Lung microvascular endothelial cell (primary cell): ENCODE data around the gene C7orf57. TPM values are rescaled to one million over a fixed set of nuclear protein-coding genes. Genes with fewer than 3 reads are reported as not detected.

Experiments
- DNase-seq, 2 donors: peaks; one replicate each; pipeline versions ENCODE4 v3.0.0 to v3.0.0-alpha.2; 2010; ENCODE audit warnings: low read depth in 2 of 2
- total RNA-seq: library from RNA; depleted of rRNA; stranded (reverse); fragments of >200 nt; gene quantifications from 2 replicates; pipeline ENCODE4 v1.2.1, GENCODE V29; 2014

The C7orf57 gene
- total RNA-seq, 1 donor from 2014 or later: not detected

DNA sequence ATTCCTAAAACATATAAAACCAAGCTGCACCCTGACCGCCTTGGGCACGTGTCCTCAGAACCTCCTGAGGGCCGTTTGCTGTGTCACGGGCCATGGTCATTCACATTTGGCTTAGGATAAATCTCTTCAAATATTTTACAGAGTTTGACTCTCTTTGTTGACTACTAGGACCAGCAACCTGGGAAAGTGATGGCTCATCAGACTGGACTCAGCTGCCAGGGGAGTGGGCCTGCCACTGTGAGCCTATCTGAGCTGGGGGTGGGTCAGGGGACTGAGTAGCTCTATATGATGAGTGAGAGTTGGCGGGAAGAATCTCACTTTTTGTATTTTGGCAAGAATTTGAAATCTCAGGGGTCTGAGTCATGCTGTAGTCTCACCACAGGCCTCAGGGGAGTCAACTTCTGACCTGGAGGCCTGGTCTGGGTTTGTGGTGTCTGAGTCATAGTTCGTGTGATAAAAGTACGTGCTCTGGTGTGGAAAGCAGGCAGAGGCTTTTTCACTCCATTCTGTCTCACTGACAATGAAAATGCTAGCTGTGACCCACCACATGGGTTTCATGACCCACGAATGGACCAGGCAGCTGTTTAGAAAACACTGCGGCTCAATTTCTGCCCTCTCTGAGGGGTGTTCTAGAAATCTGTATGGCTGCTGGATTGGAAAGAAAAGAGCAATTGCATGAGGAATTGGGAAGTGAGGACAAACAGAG, 49.5 kb downstream of the C7orf57 start:
- DNase-seq: peak; percentile 56 to 97

DNA sequence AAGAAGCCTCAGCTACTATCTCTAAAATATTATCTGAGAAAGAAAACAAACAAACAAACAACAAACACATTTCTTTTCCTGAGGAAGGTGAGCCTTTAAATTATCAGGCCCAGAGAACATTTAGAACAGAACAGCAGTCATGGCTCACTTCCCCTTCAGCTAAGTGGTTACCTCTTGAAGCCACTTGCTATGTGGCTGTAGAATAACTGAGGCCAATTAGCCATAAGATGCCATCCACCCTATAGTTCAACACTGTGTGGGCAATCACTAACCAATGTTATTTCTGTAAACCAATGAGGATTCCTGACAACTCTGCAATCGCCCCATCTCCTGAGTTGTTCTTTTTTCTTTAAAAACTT, 50.1 kb downstream of the C7orf57 start:
- DNase-seq: no peak

DNA sequence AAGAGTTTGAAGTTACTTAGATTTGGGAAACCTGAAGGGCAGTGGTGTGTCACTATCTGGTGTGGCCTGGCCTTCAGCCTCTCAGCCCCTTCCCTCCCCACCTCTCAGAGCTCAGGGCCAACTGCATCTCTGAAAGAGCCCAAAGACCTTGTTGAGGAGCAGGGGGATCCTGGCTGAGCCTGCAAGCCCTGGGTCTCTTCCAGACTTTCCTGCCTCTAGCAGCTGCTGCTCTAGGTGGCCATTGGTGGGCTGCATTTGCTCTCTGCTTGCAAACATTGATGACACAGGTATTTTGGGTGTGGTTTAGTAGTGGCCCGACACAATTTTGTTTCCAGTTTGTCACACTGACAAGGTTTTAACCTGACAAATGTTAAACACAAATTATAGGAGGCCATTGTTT, 50.6 kb downstream of the C7orf57 start:
- DNase-seq: no peak

DNA sequence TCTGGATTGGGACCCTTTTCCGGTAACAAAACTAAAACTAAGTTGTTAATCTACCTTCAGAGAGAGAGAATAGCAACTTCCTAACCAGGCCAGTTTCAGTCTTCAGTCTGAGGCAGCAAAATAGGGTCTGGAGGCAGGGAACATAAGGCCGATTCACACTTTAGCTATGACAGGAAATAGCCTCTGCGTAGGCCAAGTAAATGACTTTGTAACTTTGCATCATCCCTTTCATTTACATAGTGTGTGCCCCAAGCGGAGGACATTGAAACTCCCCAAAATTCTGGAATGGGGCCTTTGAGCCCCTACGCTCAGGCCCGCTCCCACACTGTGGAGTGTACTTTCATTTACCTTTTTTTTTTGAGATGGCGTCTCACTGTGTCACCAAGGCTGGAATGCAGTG, 52.0 kb downstream of the C7orf57 start:
- DNase-seq: peak; percentile 34 to 80

DNA sequence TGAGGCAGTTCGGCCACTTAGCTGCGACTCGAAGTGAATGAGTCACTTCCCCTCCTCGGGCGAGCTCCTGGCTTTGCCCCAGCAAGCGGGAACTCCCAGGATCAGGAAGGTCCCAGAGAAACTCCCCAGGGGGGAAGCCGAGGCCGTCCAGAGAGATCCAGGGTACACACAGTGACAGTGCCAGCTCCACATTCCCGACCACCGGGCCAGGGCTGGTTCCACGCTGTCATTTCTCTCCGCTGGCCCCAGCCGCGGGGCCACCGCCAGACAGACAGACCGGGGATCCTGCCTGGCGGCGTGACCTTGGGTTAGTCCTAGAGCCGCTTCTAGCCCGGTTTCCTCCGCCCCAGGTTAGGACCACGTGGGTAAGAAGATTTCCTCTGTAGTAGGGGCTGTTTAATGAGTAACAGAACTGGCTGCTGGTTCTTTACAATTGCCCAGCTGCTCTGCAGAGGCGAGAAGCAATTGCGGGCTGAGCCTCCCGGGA, 53.3 kb downstream of the C7orf57 start:
- peak; percentile 58 to 95 for DNase-seq

DNA sequence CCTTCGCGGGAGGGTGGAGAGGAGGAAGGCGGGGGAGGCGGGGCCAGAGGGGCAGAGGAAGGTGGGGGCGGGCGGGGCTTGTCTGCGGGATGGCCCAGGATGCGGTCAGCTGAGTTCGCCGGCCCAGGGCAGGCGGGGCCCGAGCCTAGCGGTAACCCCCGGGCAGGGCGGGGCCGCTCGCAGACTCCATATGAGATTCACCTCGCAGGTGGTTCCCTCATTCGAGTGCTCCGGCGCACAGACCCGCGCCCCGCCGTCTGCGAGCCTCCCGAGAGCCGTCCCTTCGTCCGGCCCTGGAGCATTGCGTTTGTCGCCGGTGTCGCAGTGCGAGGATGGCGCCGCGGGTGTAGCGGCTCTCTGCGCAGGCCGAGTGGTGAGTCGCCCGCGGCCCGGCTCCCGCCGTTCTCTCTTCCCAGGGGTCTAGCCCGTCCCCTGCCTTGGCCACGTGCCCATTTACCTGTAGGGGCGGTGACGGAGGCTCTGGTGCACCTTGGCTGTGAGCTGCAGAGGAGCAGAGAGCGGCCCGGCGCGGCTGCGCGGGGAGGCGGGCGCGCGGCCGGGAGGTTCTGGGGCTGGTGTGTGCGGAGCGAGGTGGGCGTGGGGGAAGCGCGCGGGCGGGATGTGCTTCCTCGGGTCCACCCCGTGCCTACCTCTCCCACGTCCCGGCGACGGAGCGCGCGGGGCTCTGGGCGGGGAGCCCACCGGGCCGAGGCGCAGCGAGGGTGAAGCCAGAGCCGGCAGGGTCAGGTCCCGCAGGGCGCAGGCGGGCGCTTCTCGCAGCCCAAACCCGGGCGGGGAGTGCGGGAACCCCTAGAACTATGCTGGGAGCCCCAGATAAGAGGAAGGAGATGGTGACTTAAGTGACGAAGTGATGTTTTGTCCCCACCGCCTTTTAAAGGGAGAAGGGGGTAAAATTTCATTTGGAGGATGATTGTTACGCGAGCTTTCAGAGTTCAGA, 54.0 kb downstream of the C7orf57 start, which contains the start of gene UPP1:
TSS of gene UPP1 (plus strand) at position 220 of the 958 bp plus-strand sequence. CDS start 5,519 bp downstream, outside the sequence.
- DNase-seq: peak; percentile 53 to 66

DNA sequence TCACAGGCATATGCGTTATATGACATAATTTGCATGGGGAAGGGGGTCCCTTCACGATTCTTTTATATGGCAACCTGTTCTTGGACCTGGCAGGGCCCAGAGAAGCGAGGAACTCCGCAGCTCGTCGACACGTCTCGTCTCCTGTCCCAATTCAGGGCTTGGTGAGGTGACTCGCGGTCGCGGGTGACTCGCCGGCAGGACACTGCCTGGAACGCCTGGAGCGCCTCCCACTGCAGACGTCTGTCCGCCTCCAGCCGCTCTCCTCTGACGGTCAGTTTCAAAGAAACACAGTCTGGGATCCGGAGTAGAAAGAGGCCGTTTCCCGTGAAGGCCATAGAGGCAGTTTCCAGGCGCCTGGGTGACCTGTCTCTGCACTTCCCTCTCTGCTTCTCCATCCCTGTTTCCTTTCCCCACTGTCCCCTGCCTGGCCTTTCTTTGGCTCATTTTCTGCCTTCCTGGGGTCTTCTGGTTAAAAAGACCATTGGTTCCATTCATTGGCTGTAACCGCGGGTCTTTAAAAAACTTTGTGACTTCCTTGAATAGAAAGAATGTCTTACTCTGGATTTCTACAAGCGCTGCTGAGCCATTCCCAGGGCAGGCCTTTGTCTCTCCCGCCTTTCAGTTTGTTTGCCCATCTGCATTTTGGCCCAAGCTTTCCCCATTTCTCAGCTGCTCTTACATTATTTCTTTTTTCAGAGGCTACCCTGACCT, 54.9 kb downstream of the C7orf57 start:
- DNase-seq: peak; percentile 30 to 75

DNA sequence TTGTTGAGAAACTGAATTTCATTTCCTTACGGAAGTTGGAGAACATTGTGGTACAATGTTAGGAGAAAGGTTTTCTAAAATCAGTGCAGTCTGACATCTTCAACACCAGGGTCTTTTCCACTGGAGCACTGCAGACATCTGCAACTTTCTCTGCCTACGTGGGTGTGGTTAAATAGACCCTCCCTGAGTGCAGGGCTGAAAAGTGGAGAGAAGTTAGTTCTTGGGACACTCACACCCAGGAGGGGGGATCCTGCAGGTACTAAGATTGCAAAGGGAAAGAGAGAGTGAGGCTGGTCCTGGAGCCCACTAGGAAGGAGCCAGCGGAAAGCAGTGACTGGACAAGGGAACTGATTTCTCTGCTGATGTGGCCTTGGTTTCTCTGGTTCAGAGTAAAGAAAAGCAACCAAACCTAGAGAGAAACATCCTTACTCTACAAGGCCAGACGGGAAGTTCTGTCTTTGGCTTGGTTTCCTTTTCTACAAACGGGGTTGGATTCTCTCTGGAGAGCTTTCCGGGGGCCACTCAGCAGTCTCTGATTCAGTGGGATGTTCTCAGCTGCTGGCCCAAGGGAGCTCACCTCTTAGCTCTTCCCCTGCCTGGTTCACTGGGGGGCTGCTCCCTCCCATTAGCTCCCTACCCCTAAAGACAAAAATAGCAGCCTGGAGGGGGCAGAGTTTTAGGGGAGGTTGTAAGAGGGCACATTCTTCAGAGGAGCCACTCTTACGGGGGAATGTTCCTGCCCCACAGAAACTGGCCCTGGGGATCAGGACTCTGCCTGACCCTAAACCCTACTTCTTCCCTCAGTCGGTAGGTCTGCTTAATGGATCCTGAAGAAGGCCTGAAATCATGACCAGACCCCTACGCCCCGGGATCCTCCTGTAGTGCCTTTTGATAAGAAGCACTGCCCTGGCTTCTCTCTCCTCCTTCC, 56.4 kb downstream of the C7orf57 start:
- DNase-seq: peak in 1 of 2 donors; percentile 39

DNA sequence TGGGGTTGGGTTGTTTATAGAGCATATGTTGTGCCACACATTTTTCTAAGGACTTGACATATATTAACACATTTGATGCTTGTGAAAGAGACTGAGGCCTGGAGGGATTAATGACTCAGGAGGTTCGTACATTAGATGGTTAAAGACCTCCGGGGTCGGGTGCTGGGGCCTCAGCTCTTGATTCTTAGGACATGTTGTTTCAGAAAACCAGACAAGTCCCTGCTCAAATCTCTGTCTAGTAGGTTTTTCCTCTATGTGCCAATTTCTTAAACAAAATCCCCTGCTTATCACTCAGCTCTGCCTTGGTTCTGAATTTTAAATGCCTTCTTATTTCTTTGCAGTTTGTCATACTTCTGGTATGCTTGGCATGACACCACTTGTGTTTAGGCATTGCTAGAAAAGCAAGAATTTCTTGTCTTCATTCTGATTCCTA, 59.5 kb downstream of the C7orf57 start:
- no peak for DNase-seq

DNA sequence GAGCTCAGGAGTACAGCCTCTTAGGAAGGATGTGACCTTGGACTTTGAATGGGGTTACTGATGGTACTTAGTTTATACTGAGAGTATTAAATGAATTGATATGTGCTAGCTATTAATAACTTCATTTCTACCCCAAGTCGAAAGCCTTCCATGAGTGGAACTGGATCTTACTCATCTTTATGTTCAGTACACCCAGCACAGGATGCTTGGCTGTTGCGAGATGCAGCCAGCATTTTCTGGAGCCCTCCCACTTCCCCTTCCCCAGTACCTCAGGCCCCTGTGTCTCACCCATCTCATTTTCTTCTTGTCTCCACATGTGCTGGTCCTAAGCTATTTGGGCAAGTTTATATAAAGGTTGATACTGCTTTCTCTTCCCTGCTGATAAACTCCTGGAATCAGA, 60.9 kb downstream of the C7orf57 start:
- peak in 1 of 2 donors; percentile 50 for DNase-seq

DNA sequence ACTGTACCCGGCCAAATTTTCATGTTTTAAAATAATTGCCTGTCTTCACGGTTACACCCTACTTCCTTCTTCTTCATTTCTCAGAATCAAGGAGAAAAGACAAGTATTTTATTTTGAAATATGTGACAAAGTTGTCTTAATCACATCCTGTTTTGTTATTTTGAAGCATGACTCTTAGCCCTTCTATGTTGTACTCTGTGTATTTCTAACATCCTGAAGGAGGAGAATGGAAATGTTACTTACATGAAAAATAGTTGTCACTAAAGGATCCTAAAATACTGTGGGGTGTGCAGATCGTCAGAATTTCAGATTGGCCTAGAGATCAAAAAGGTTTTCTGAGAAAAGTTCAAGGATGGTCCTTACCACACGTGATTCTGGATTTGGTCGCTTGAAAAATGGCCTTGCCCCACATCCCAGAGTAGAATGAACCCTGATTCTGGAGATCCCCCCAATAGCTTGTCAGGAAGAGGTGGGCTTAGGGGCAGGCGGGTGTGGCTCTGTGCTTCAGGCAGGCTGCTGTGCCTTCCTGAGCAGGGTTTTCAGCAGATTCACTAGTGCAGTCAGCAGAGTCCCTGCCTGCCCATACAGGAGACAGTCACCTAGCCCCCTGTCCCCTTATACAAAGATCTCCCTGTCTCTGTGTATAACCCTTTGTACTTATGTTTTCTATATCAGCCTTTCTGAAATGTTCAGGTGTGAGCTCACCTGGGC, 62.3 kb downstream of the C7orf57 start:
- peak in 1 of 2 donors; percentile 57 for DNase-seq

DNA sequence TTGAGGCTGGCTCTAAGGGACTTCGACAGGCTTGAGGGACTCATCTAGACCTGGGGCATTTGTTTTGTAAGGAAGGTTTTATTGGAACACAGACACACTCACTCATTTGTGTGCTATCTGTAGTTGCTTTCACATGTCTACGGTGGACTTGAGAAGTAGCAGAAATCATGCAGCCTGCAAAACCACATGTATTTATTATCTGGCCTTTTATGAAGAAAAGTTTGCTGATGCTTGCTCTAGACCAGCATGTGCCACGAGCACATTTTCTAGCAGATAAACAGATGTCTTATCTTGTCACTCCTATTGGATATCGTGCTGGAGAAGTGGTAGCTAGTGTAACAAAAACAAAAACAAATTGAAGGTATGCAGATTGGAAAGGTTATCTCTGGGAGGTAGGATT, 63.5 kb downstream of the C7orf57 start:
- DNase-seq: no peak

DNA sequence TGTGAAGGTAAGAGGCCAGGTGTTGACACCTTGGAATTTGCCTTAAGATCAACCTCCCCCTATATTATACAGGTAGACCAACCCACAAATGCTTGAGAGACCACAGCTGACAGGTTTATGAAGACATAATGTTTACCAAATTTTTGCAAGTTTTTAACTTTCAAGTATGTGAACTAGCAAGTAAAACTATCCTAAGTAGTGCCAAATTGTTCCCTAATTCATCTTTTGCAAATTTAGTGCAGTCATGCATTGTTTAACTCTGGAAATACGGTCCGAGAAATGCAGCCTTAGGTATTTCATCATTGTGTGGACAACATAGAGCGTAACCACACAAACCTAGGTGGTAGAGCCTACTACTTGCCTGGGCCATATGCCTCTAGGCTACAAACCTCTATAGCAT, 64.4 kb downstream of the C7orf57 start:
- DNase-seq: no peak

DNA sequence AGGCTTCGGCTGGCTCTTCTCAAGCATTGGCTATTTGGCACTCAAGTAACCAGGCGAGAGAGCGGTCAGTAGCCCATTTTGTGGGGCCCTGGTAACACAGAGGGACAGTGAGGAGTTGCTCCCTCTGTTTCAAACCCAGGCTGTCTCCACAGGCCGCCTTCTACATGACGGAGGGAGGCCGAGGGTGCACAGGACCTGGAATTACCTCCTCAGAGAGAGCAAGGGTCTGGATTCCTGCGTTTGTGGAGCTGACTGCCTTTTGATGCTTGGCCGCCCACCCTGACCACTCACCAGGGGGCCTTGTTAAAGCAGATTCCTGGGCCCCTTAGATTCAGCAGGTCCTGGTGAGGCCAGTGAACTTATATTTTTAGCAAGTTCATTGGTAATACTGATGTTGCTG, 66.0 kb downstream of the C7orf57 start:
- DNase-seq: no peak

DNA sequence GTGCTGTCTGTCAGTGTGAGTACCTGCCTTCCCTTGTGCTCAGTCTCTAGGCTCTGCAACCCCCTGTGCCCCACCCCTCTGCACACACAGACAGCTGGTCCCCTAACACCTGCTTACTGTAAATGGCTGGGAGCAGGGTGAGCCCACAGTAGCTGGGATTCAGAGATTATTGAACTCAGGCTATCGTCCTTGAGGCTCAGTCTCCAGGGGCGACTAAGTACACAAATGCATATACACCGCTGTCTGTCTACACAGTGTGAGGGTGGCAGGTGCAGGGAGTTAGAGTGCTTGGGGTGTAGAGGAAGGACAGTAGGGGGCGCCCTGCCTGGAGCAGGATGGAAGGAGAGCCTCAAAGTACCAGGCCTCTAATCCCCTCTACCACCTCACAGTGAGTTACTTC, 66.6 kb downstream of the C7orf57 start:
- DNase-seq: no peak

DNA sequence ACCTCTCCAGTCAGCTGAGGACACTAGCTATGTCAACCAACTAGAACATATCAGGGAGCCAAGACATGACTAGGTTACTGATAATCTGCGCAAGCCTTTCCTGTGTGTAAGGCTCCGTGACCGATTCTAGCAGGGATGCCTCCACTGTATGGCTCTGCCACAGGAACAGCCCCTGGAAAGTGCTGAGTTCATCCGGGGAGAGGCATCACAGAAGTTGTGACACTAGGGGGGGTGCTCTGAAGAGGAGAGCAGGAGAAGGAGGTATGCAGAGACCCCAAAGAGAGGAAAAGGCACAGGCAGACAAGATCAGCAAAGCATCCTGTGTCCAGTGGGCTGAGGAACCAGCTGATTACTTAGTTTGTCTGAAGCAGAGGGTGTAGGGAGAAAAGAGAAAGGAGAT, 67.2 kb downstream of the C7orf57 start:
- DNase-seq: no peak

DNA sequence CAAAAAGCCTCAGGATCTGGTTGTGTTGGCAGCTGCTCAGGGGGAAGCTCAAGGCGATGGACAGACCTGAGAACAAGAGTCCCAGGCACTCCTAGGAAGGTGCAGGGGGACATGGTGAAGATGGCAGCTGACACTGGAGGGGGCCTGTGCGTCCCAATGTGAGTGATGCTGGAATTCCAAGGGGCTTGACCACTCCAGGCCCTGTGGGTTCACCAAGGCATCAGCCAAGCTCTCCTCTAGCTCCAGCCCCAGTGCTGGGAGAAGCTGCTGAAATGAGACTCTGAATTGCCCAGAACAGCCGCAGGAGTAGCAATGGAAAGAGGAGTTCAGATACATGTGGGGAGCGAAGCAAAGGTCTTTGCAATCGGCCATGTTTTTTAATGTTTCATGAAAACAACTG, 69.7 kb downstream of the C7orf57 start:
- DNase-seq: no peak

DNA sequence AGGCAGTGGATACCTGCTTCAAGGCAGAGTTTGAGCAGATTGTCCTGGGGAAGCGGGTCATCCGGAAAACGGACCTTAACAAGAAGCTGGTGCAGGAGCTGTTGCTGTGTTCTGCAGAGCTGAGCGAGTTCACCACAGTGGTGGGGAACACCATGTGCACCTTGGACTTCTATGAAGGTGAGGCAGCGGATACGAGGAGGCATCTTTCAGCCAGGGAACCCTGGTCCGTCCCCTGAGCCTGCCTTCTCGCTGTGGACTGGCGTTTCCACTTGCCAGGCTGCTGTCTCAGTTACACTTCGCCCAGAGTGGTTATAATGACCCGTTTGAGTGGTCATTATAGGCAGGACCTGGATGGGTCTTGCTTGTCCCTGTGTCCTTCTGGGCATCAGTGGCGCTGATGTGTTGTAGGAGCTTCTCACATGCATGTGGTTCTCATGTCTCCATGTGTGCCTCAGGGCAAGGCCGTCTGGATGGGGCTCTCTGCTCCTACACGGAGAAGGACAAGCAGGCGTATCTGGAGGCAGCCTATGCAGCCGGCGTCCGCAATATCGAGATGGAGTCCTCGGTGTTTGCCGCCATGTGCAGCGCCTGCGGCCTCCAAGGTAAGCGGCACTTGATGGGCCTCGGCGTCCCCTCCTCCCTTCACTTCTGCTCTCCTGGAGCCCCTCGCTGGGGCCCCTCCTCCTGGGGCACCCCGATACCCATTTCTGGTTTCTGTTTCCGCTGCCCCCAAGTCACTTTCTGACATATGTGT, 71.7 kb downstream of the C7orf57 start:
- no peak for DNase-seq

DNA sequence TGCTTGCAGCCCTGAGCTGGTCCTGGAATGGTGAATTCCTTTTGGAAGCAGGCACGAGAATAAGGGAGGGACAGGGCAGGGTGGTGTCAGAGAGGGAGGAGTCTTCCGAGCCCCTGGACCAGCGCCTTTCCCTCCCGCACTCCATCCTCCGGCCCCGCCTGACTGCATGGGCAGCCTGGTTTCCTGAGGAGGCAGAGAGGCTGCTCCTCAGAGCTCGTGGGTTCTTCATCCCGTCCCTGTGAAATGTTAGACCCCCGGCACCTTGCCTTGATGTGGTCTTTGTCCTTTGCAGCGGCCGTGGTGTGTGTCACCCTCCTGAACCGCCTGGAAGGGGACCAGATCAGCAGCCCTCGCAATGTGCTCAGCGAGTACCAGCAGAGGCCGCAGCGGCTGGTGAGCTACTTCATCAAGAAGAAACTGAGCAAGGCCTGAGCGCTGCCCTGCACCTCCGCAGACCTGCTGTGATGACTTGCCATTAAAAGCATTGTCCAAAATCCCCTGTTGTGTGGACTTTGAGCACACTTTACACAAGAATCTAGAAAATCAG, 72.7 kb downstream of the C7orf57 start:
- no peak for DNase-seq
